HTR-8/SVneo (cell line): Measurements from ENCODE around the gene MROH2B.
A peak's percentile ranks its signal among the peaks of the same experiment; 100 is the strongest.
"Not testable (repeated sequence)": the region's sequence is repeated elsewhere in the genome, so short reads cannot be mapped to it uniquely, and the experiment has no call there.

Source experiments
- DNase-seq: peaks from one replicate; pipeline ENCODE4 v3.0.0; 2011; ENCODE audit warnings: low spot score, mixed read lengths; ENCODE audit not compliant: insufficient read length
- FAIRE-seq: peaks from 2 replicates; lab custom pipeline; 2011; peaks lifted over from hg19 to GRCh38; lab: Jason Lieb, UNC

MROH2B gene

GRCh38 chr5:41043109-41043747, 27.9 kb downstream of the MROH2B start:
- FAIRE-seq (no peak), DNase-seq (no peak)

- DNase-seq = no peak
- peak; percentile 42 for FAIRE-seq
These were observed 38.2 kb downstream of the MROH2B start for GRCh38 chr5:41032973-41033372.

- DNase-seq, FAIRE-seq: not testable (repeated sequence)
These were observed 48.5 kb downstream of the MROH2B start for GRCh38 chr5:41022600-41022999.

- no peak for DNase-seq
- FAIRE-seq = no peak
These were observed 58.8 kb downstream of the MROH2B start for GRCh38 chr5:41012318-41012717.

GRCh38 chr5:41010572-41010971, 60.6 kb downstream of the MROH2B start:
- no peak for DNase-seq
- no peak for FAIRE-seq

GRCh38 chr5:41009232-41009631, 61.9 kb downstream of the MROH2B start:
- FAIRE-seq (peak; percentile 49), DNase-seq (peak; percentile 41)

GRCh38 chr5:41004931-41005330, 66.2 kb downstream of the MROH2B start:
- peak; percentile 40 for FAIRE-seq
- no peak for DNase-seq

GRCh38 chr5:41003670-41004376, 67.3 kb downstream of the MROH2B start:
- FAIRE-seq = no peak
- no peak for DNase-seq

- FAIRE-seq (no peak), DNase-seq (no peak)
These were observed 71.2 kb downstream of the MROH2B start for GRCh38 chr5:40999966-41000365.

- peak; percentile 52 for FAIRE-seq
- DNase-seq = no peak
These were observed 72.0 kb downstream of the MROH2B start for GRCh38 chr5:40999142-40999541.

GRCh38 chr5:40995801-40996586, 75.1 kb downstream of the MROH2B start:
- FAIRE-seq = no peak
- no peak for DNase-seq

GRCh38 chr5:40991981-40992559, 79.1 kb downstream of the MROH2B start:
- FAIRE-seq (no peak), DNase-seq (no peak)

GRCh38 chr5:40991168-40991980, 79.8 kb downstream of the MROH2B start:
- DNase-seq = no peak
- no peak for FAIRE-seq

GRCh38 chr5:40988746-40989510, 82.2 kb downstream of the MROH2B start:
- no peak for FAIRE-seq

GRCh38 chr5:40987349-40987748, 83.8 kb downstream of the MROH2B start:
- FAIRE-seq = no peak

More at GRCh38 chr5:40988746-40989510, 82.2 kb downstream of the MROH2B start:
- no peak for DNase-seq

GRCh38 chr5:40986666-40987065, 84.5 kb downstream of the MROH2B start:
- DNase-seq = no peak
- FAIRE-seq = no peak

More at GRCh38 chr5:40987349-40987748, 83.8 kb downstream of the MROH2B start:
- DNase-seq = no peak

- no peak for FAIRE-seq
- no peak for DNase-seq
These were observed 85.6 kb downstream of the MROH2B start for GRCh38 chr5:40985501-40985900.

- DNase-seq (no peak), FAIRE-seq (peak; percentile 82)
These were observed 86.3 kb downstream of the MROH2B start for GRCh38 chr5:40984884-40985283.

GRCh38 chr5:40983781-40984180, 87.4 kb downstream of the MROH2B start:
- no peak for DNase-seq

More at GRCh38 chr5:40983781-40984180, 87.4 kb downstream of the MROH2B start:
- peak; percentile 16 for FAIRE-seq
